Suprapubic skin (tissue), 3 donors: Measurements from ENCODE around the gene RALA.

Experiments used
- CTCF ChIP-seq, 2 donors: fragments of 200-600 bp in 1 of 2; fragments of 450-650 bp in 1 of 2; sonication (generic) in 1 of 2; IDR thresholded peaks; one replicate each; pipeline ENCODE4 v1.5.1; 2016 to 2019; ENCODE audit warnings: antibody characterized with exemption in 2 of 2, mild to moderate bottlenecking in 1 of 2, moderate library complexity in 1 of 2
- EP300 ChIP-seq: sonication (generic); formaldehyde crosslinking; IDR thresholded peaks from one replicate; pipeline ENCODE4 v1.6.1; 2017; ENCODE audit warnings: antibody characterized with exemption
- POLR2A ChIP-seq, 2 donors: fragments of 450-650 bp; IDR thresholded peaks; one replicate each; pipeline ENCODE4 v1.6.1; 2017; ENCODE audit warnings: antibody characterized with exemption in 2 of 2, mild to moderate bottlenecking in 2 of 2, moderate library complexity in 2 of 2

DNA sequence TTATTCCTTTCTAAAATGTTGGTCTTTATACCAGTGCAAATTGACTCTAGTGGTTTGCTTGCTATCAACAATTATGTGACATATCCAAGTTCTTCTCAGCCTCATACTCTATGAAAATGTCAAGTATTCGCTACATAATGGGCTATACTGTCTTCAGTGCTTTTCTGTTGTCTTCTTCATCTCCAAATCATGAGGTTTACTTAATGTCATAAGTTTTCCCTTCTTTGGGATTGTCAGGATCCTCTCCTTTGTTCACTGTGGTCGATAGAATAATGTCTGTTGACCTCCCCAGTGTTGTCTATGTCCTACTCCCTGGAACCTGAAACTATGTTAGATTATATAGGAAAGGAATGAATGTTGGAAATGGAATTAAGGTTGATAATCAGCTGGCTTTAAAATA, 16.4 kb upstream of the RALA start:
- no peak for TF ChIP-seq CTCF (IDR thresholded peaks at IDR 0.05)
- TF ChIP-seq EP300 = no peak
- no peak for TF ChIP-seq POLR2A (IDR thresholded peaks at IDR 0.05)
